ENCODE measurements around the gene CPT2. TPM values are rescaled to one million over a fixed set of nuclear protein-coding genes. Genes with fewer than 3 reads are reported as not detected.

CPT2 gene
- total RNA-seq, 2 experiments from 2014 or later, result 12.2 to 13.0 TPM

DNA sequence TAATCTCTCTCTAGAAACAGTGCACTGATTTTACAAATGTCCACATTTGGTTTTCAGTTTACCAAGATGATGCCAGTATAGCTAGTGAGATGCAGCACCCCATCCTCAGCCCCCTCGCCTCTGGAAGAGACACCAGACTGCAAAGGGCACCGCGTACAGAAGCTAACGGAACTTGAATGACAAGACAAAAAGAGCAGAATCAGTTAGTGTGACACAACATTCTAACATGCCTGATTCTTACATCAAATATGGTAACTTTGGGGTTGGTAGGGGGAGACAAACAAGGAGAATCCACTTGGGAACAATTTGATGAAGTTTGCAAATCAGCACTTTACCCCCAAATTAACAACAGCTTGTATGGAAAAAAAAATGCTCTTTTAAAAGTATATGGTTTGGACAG lies 45.8 kb downstream of the CPT2 start:
- ChIA-PET POLR2A (no interaction called here), CTCF (no interaction called here)
- Mint-ChIP-seq H3K4me3 (no peak overlapping the region), H3K36me3 (ENCODE audit: low read depth) (peaks cover 15% of the 10 kb centered on the region), H3K27ac (no peak overlapping the region), H3K27me3 (no peaks in the 10 kb centered on the region), H3K9me3 (no peaks in the 10 kb centered on the region), H3K4me1 (peaks cover 17% of the 10 kb centered on the region)
- no peak for DNase-seq

DNA sequence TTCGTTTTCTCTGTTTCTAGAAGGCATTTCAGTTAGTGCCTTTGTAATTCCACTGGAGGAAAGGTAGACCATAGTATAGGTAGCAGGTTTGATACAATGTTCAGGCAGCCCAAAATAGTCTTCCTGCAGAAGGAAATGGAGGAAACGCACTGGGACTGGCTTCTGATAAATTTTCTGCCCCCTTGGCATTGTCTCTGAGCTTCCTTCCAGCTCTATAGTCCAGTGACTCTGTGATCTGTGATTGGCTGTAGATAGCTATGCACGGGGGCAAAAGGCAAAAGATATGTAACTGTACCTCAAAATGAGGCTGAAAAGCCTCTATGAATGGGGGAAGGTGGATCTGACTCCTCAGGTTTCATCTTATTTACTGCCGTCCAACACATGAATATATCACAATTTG lies 47.5 kb downstream of the CPT2 start:
- CTCF ChIA-PET, result no interaction called here

DNA sequence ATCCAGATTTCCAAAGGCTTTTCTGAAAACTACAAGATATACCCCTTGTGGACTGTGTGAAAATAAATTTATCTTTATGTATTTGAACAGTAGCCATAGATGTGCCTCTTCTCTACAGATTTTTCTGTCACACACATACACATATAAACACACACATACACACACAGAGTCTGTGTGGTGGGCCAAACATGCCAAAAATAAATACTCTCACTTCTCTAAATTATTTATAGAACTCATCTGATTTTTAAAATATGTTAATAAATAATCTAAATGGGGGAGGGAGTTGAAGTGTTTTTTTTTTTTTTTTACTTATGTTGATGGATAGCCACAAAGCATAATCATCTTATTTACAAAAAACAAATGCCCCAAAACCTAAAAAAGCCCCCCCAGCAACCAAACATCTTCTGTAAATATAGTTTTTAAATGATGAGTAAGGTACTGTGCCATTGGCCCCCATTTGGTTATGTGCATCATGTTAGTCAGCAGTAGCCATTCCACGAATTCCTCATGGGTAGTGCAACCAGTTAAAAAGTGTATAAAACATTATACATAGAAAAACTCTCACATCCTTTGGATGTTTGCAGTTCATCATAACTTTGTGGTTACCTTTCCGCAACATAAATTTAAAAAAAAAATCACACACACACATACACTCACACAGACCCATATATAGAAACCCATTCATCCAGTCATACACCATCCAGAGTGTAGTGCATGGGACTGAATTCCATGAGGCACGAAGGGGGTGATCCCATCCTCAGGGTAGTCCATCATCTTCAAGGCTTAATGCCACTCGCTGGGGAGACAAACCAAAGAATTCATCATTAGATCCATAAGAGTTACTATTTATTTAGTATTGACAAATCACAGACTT lies 49.9 kb downstream of the CPT2 start:
- H3K27ac Mint-ChIP-seq, result no peak overlapping the region
- CTCF ChIA-PET, result no interaction called here

More for the DNA sequence above, 47.5 kb downstream of the CPT2 start:
- no peaks in the 10 kb centered on the region for H3K9me3 Mint-ChIP-seq
- H3K36me3 Mint-ChIP-seq (ENCODE audit: low read depth), result peaks cover 16% of the 10 kb centered on the region
- DNase-seq, result no peak
- POLR2A ChIA-PET, result interaction anchor here (0.6 kb wide), 1 partner anchor 196 kb away, joined by 3 read pairs; no protein-coding TSS in a partner anchor
- peaks cover 2% of the 10 kb centered on the region for H3K4me1 Mint-ChIP-seq
- no peak overlapping the region for H3K27ac Mint-ChIP-seq
- H3K27me3 Mint-ChIP-seq, result no peaks in the 10 kb centered on the region
- H3K4me3 Mint-ChIP-seq, result no peak overlapping the region

DNA sequence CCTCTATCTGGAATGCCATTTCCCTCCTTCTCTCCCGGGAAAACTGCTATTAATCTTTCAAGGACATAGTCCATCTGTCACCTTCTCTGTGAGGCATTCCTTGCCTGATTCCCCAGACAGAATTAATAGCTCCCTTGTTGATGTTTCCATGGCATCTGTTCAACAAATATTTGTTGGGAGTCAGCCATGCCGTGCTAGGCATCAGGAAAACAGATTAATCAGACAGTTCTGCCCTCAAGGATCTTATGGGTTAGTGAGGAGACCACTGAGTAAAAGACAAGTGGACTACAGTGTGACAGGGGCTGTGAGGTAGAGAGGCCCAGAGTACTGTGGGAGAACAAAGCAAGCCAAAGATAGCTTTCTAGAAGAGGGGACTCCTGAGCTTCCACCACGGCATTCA lies 53.1 kb downstream of the CPT2 start:
- H3K9me3 Mint-ChIP-seq, result no peaks in the 10 kb centered on the region
- no peaks in the 10 kb centered on the region for H3K4me1 Mint-ChIP-seq
- no peak for DNase-seq
- H3K4me3 Mint-ChIP-seq, result no peak overlapping the region
- peaks cover 32% of the 10 kb centered on the region for H3K36me3 Mint-ChIP-seq (ENCODE audit: low read depth)
- ChIA-PET POLR2A (no interaction called here), CTCF (no interaction called here)
- H3K27ac Mint-ChIP-seq, result no peak overlapping the region
- H3K27me3 Mint-ChIP-seq, result no peaks in the 10 kb centered on the region

More for the DNA sequence above, 49.9 kb downstream of the CPT2 start:
- H3K9me3 Mint-ChIP-seq, result no peaks in the 10 kb centered on the region
- no peaks in the 10 kb centered on the region for H3K27me3 Mint-ChIP-seq
- POLR2A ChIA-PET, result no interaction called here
- H3K36me3 Mint-ChIP-seq (ENCODE audit: low read depth), result peaks cover 31% of the 10 kb centered on the region
- H3K4me3 Mint-ChIP-seq, result no peak overlapping the region
- no peaks in the 10 kb centered on the region for H3K4me1 Mint-ChIP-seq
- no peak for DNase-seq

DNA sequence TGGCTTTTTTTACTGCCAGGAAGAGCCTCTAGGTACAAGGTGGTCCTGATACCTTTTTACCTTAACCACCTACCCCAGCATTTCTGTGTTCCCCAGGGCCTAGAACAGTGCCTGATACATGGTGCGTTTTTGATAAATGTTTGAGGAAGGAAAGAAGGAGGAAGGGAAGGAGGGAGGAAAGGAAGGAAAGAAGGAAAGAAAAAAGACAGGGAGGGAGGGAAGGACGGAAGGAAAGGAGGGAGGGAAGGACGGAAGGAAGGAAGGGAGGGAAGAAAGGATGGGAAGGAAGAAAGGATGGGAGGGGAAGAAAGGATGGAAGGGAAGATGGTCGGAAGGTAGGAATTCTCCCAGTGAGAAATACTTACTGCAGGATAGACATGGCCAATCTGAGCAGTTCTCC lies 53.7 kb downstream of the CPT2 start:
- CTCF ChIA-PET, result no interaction called here
- H3K4me1 Mint-ChIP-seq, result no peaks in the 10 kb centered on the region
- POLR2A ChIA-PET, result no interaction called here
- DNase-seq, result no peak
- no peak overlapping the region for H3K4me3 Mint-ChIP-seq
- H3K27me3 Mint-ChIP-seq, result no peaks in the 10 kb centered on the region
- peaks cover 32% of the 10 kb centered on the region for H3K36me3 Mint-ChIP-seq (ENCODE audit: low read depth)
- H3K27ac Mint-ChIP-seq, result no peak overlapping the region
- no peaks in the 10 kb centered on the region for H3K9me3 Mint-ChIP-seq

DNA sequence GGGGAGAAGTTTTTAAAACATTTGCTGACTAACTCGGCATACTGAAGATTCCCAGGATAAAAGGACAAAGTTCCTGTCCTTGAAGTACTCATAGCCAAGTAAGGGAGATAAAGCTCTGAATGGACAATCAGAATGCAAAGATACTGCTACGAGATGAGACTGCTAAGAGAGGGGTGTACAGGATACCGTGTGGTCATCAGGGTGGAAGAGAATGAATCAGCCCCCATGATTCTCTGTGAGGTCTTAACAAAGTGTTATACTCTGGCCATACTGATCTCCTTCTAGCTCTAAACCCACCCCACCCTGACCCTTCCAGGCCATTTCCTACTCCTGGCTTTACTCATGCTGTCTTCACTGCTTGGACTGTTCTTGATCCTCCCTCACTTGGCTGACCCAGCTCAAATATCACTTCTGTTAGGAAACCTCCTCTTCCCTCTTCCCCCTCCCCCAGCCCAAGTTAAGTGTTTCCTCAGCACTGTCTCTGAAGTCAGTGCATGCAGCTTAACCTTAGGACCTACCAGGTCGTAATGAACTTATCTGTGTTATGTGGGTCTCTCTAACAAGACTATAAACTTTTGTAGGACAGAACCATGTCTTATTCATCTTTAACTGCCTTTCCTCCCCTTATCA lies 57.5 kb downstream of the CPT2 start:
- peaks cover 40% of the 10 kb centered on the region for H3K36me3 Mint-ChIP-seq (ENCODE audit: low read depth)
- H3K4me3 Mint-ChIP-seq, result no peak overlapping the region
- no peaks in the 10 kb centered on the region for H3K4me1 Mint-ChIP-seq
- H3K27me3 Mint-ChIP-seq, result no peaks in the 10 kb centered on the region
- H3K9me3 Mint-ChIP-seq, result no peaks in the 10 kb centered on the region
- ChIA-PET POLR2A (no interaction called here), CTCF (interaction anchor here (0.6 kb wide), 1 partner anchor 85 kb away, joined by 3 read pairs; no protein-coding TSS in a partner anchor)
- no peak for DNase-seq
- H3K27ac Mint-ChIP-seq, result no peak overlapping the region

DNA sequence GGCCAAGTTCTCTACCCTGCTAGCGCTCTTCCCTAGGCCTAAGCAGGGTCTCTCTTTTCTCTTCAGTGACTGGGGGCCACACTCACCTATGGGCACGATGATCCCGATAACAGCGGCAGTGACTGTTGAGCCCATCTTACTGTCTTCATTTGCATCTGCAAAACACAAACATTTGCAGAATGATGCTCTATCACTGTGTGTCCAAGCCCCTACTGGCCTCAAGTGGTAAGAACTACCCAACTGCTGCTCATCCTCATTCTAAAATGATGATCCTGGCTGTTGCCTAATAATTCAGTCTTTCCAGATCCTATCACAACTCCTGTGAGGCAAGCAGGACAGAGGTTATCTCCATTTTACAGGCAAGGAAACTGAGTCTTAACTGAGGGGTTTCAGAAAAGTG lies 58.4 kb downstream of the CPT2 start:
- POLR2A ChIA-PET, result no interaction called here
- Mint-ChIP-seq H3K4me1 (no peaks in the 10 kb centered on the region), H3K9me3 (no peaks in the 10 kb centered on the region), H3K27ac (no peak overlapping the region), H3K27me3 (no peaks in the 10 kb centered on the region), H3K36me3 (ENCODE audit: low read depth) (peaks cover 35% of the 10 kb centered on the region), H3K4me3 (no peak overlapping the region)
- CTCF ChIA-PET, result no interaction called here
- no peak for DNase-seq

DNA sequence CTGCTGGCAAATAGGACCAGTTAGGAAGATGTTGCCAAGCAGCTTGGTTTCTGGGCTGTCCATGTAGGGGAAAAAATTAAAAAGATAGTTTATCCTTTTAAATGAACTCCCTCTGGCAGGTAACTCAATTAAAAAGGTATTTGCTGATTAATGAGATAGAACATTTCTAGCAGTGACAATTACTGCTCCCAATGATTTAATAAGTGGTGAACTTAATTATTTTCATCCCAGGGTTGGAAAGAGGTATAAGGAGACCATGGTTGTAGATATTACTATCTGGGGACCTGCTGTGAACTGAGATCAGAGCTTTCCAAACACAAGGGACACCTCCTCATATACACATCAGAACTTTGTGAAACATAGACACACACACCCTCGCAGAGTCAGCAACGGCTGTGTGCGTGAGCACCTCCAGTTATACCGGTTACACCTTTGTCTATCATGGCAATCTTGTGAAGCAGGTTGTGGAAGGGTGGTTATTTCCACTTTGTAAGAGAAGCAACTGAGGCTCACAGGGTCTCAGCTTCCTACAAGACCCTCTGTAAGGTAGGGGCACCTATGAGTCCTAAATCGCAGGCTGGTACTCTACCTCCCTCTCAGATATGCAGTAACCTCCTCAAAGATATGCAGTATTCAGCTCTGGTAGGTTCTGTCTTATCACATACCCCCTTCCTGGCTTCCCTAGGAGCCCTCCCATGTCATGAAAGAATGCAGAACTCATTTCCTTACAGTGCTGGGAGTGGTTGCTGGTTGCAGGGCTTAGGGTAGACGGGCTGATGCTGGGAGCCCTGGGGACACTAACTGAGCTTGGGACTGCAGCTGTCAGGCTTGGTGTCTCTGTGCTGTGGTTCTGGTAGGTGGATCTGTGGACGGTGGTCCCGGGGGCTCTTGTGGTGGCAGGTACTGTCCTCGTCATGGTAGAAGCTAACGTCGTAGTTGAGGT lies 60.2 kb downstream of the CPT2 start:
- H3K4me3 Mint-ChIP-seq, result no peak overlapping the region
- CTCF ChIA-PET, result interaction anchor here (1.2 kb wide), 1 partner anchor 22 kb away, joined by 4 read pairs; no protein-coding TSS in a partner anchor
- POLR2A ChIA-PET, result no interaction called here
- H3K27ac Mint-ChIP-seq, result no peak overlapping the region
- no peaks in the 10 kb centered on the region for H3K4me1 Mint-ChIP-seq
- DNase-seq, result no peak
- no peaks in the 10 kb centered on the region for H3K9me3 Mint-ChIP-seq
- no peaks in the 10 kb centered on the region for H3K27me3 Mint-ChIP-seq
- H3K36me3 Mint-ChIP-seq (ENCODE audit: low read depth), result peaks cover 33% of the 10 kb centered on the region

DNA sequence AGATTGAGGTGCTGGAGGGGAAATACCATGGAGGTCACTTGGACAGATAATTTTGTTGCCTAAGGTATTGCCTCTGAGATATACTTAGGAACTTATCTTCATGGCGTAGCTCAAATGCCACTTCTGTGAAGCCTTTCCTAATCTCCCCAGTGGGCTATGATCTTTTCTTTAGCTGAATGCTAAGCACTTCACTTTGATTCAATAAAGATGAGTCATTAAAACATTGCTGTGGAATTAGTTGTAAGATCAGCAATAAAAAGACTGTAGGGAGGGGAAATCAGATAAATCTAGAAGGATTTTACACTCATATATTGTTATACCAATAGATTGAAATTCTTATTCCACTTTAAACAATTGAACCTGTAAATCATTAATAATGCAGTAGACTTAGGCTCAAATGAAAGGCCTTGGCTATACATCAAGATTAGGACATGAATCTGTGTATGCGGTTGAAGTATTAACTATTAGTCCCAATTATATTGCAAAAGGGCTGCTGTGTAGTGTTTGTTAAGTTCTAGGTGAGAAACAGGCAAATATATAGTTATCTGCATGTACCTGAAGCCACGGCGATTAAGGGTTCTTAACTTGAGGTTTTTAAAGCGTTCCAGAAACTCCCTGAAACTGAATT lies 60.9 kb downstream of the CPT2 start:
- H3K27ac Mint-ChIP-seq, result no peak overlapping the region
- H3K4me3 Mint-ChIP-seq, result no peak overlapping the region
- no peaks in the 10 kb centered on the region for H3K27me3 Mint-ChIP-seq
- H3K9me3 Mint-ChIP-seq, result no peaks in the 10 kb centered on the region
- DNase-seq, result no peak
- CTCF ChIA-PET, result interaction anchor here (1.2 kb wide), 1 partner anchor 21 kb away, joined by 4 read pairs; no protein-coding TSS in a partner anchor
- peaks cover 37% of the 10 kb centered on the region for H3K36me3 Mint-ChIP-seq (ENCODE audit: low read depth)
- H3K4me1 Mint-ChIP-seq, result no peaks in the 10 kb centered on the region
- POLR2A ChIA-PET, result no interaction called here

DNA sequence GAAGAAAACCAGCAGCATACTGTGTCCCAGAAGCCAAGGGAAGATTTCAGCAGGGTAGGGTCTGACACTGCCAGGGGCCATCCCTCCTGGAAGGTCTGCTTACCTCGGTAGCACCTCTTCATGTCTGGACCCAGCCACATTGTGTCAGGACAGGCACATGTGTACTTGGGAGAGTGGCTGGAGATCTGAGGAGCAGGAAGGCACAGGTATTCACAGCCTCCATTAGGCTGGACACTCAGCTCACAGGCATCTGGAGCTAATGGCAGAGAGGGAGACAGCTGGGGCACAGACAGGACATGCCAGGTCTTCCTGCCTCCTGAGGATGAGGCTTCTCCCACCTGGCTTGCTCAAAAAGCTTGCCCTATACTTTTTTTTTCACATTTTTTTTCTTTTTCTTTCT lies 61.6 kb downstream of the CPT2 start:
- Mint-ChIP-seq H3K27ac (no peak overlapping the region), H3K9me3 (no peaks in the 10 kb centered on the region), H3K36me3 (ENCODE audit: low read depth) (peaks cover 37% of the 10 kb centered on the region), H3K27me3 (no peaks in the 10 kb centered on the region), H3K4me3 (no peak overlapping the region), H3K4me1 (no peaks in the 10 kb centered on the region)
- POLR2A ChIA-PET, result no interaction called here
- CTCF ChIA-PET, result interaction anchor here (0.6 kb wide), 1 partner anchor 19 kb away, joined by 3 read pairs; no protein-coding TSS in a partner anchor
- DNase-seq, result no peak

DNA sequence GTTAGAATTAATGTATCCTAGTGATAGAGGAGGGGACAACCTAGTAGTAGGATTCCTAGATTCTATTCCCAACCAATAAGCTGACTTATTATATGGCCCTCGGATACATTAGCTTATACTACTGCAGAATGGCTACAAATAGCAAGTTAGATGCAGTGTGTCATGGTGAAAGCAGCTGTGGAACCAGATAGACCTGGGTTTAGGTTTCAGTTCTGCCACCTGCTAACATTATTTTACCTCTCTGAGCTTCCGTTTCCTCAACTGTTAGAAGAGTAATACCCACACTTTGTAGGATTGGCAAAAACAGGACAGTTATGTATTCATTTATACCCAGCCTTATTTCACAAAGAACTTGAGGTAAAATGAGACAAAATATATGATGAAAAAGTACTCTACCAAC lies 63.3 kb downstream of the CPT2 start:
- H3K27ac Mint-ChIP-seq, result no peak overlapping the region
- ChIA-PET POLR2A (no interaction called here), CTCF (interaction anchor here (0.5 to 1.2 kb wide), 2 partner anchors 18 to 1181 kb away, joined by 3 read pairs; no protein-coding TSS in a partner anchor)
- DNase-seq, result no peak
- no peaks in the 10 kb centered on the region for H3K9me3 Mint-ChIP-seq
- H3K27me3 Mint-ChIP-seq, result no peaks in the 10 kb centered on the region
- H3K36me3 Mint-ChIP-seq (ENCODE audit: low read depth), result peaks cover 47% of the 10 kb centered on the region
- H3K4me3 Mint-ChIP-seq, result no peak overlapping the region
- no peaks in the 10 kb centered on the region for H3K4me1 Mint-ChIP-seq

DNA sequence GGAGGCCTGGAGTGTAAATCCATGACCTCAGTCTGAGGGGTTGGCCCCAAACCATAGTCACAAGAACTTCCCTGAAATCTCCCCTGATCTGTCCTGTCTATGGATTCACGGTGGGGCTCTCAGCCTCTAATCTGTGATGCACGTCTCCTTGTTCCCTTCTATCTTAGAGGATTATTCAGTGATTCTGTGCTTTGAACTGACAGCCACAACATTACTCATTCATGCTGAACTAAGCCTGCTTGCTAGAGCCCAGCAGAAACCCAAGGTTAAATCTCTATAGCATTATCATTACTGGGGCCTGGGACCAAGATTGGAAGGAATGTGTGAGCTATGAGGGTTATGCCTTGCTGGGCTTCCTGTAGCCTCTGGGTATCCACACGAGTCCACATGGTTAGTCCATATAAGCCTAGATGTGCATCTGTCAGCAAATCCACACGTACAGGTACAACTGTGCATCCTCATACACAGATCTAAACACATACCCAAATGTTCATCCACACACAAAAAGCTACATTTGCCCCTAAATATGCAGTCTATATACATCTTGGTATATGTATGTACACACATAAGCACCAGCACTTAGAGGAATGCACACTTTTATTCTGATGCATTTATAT lies 64.1 kb downstream of the CPT2 start:
- peaks cover 54% of the 10 kb centered on the region for H3K36me3 Mint-ChIP-seq (ENCODE audit: low read depth)
- no peaks in the 10 kb centered on the region for H3K4me1 Mint-ChIP-seq
- H3K27ac Mint-ChIP-seq, result no peak overlapping the region
- ChIA-PET POLR2A (interaction anchor here (0.6 kb wide), 1 partner anchor 129 kb away, joined by 4 read pairs; no protein-coding TSS in a partner anchor), CTCF (interaction anchor here (1.3 kb wide), 1 partner anchor 18 kb away, joined by 4 read pairs; no protein-coding TSS in a partner anchor)
- H3K4me3 Mint-ChIP-seq, result no peak overlapping the region
- H3K27me3 Mint-ChIP-seq, result no peaks in the 10 kb centered on the region
- H3K9me3 Mint-ChIP-seq, result no peaks in the 10 kb centered on the region
- no peak for DNase-seq

Measured in activated CD4-positive, alpha-beta T cell treated with anti-CD3 and anti-CD28 coated beads, Interleukin-2, amount 10 ng/mL, durations not matched to agents 7 days and 5 days (primary cell).